HG03064 (cell line): ENCODE results near the gene ARHGEF4.
A peak's percentile ranks its signal among the peaks of the same experiment; 100 is the strongest.

Experiments
- ATAC-seq: cut with Tn5 transposase; IDR thresholded peaks from one replicate; pipeline ENCODE4 v1.9.1; 2021; ENCODE audit warnings: low read depth; ENCODE audit not compliant: unreplicated experiment

Gene ARHGEF4

GRCh38 chr2:130836501-130837174, at the start of gene ARHGEF4:
Gene ARHGEF4 (plus strand): TSS chr2:130836914. CDS start chr2:130836954, 40 bp downstream.
- ATAC-seq: no peak

GRCh38 chr2:130787841-130788240, 48.9 kb upstream of the ARHGEF4 start:
- ATAC-seq: no peak

GRCh38 chr2:130790312-130790711, 46.4 kb upstream of the ARHGEF4 start:
- ATAC-seq: no peak

GRCh38 chr2:130790804-130791616, 45.7 kb upstream of the ARHGEF4 start:
- ATAC-seq: no peak

GRCh38 chr2:130791617-130791939, 45.1 kb upstream of the ARHGEF4 start:
- ATAC-seq: no peak

GRCh38 chr2:130795431-130795830, 41.3 kb upstream of the ARHGEF4 start:
- ATAC-seq: no peak

- ATAC-seq: no peak
These were observed 40.4 kb upstream of the ARHGEF4 start for GRCh38 chr2:130796290-130796689.

- ATAC-seq: peak; percentile 93
These were observed 39.0 kb upstream of the ARHGEF4 start for GRCh38 chr2:130797493-130798435.

GRCh38 chr2:130798472-130799218, 38.1 kb upstream of the ARHGEF4 start:
- no peak for ATAC-seq

GRCh38 chr2:130799295-130799694, 37.4 kb upstream of the ARHGEF4 start:
- no peak for ATAC-seq

GRCh38 chr2:130805613-130806012, 31.1 kb upstream of the ARHGEF4 start:
- ATAC-seq: no peak

GRCh38 chr2:130806370-130806769, 30.3 kb upstream of the ARHGEF4 start:
- no peak for ATAC-seq

- no peak for ATAC-seq
These were observed 28.9 kb upstream of the ARHGEF4 start for GRCh38 chr2:130807659-130808385.

GRCh38 chr2:130808482-130809268, 28.0 kb upstream of the ARHGEF4 start:
- ATAC-seq: no peak

GRCh38 chr2:130810490-130810889, 26.2 kb upstream of the ARHGEF4 start:
- no peak for ATAC-seq

GRCh38 chr2:130813722-130814121, 23.0 kb upstream of the ARHGEF4 start:
- no peak for ATAC-seq

- ATAC-seq: no peak
These were observed 21.6 kb upstream of the ARHGEF4 start for GRCh38 chr2:130814931-130815680.

- ATAC-seq: no peak
These were observed 17.9 kb upstream of the ARHGEF4 start for GRCh38 chr2:130818809-130819208.
